DND-41 (cell line): ENCODE results near the gene ZCCHC2.

Source experiments
- ATAC-seq: fragments of 200-7000 bp; cut with Tn5 transposase; 3 replicates; pipeline ENCODE4 v1.9.1; 2021; ENCODE audit warnings: low read depth; ENCODE audit not compliant: insufficient read depth
- DNase-seq: peaks from one replicate; pipeline ENCODE4 v3.0.0-alpha.2; 2020
- H2AFZ ChIP-seq: 2 replicates; pipeline ENCODE4 v1.6.0; 2012; ENCODE audit warnings: low read depth, low read length
- H3K27ac ChIP-seq: 2 replicates; pipeline ENCODE4 v1.5.1; 2012; ENCODE audit warnings: low read length, inconsistent platforms
- H3K27me3 ChIP-seq: fragments of 200-600 bp; sonication (generic); 2 replicates; pipeline ENCODE4 v1.6.0; 2012; ENCODE audit warnings: low read length, mild to moderate bottlenecking, inconsistent platforms; ENCODE audit not compliant: insufficient read depth, poor library complexity
- H3K36me3 ChIP-seq: 2 replicates; pipeline ENCODE4 v1.5.1; 2012; ENCODE audit warnings: low read length, inconsistent platforms; ENCODE audit not compliant: insufficient read depth
- H3K4me1 ChIP-seq: 2 replicates; pipeline ENCODE4 v1.5.1; 2012; ENCODE audit warnings: mild to moderate bottlenecking, low read length; ENCODE audit not compliant: insufficient read depth
- H3K4me2 ChIP-seq: 2 replicates; pipeline ENCODE4 v1.6.0; 2012; ENCODE audit warnings: mild to moderate bottlenecking, moderate library complexity, low read length, inconsistent platforms; ENCODE audit not compliant: insufficient read depth
- H3K4me3 ChIP-seq, 2 experiments: fragments of 200-600 bp in 1 of 2; shearing (Covaris generic) in 1 of 2; 2 replicates each; pipeline ENCODE4 v1.5.1; 2012 to 2016; ENCODE audit warnings: inconsistent platforms in 2 of 2, low read length in 2 of 2, mild to moderate bottlenecking in 2 of 2, low read depth in 1 of 2, moderate library complexity in 1 of 2
- H3K79me2 ChIP-seq: 2 replicates; pipeline ENCODE4 v1.6.0; 2012; ENCODE audit warnings: low read length, inconsistent platforms; ENCODE audit not compliant: insufficient read depth
- H3K9ac ChIP-seq: 2 replicates; pipeline ENCODE4 v1.6.0; 2012; ENCODE audit warnings: low read depth, mild to moderate bottlenecking, inconsistent platforms, low read length, moderate library complexity
- H3K9me3 ChIP-seq: 2 replicates; pipeline ENCODE4 v1.5.1; 2012; ENCODE audit warnings: low read length, moderate library complexity, mild to moderate bottlenecking, inconsistent platforms; ENCODE audit not compliant: insufficient read depth, severe bottlenecking
- H4K20me1 ChIP-seq: 2 replicates; pipeline ENCODE4 v1.6.0; 2012; ENCODE audit warnings: low read length; ENCODE audit not compliant: insufficient read depth
- EZH2 ChIP-seq: IDR thresholded peaks from 3 replicates; pipeline ENCODE4 v1.6.1; 2012; ENCODE audit warnings: borderline replicate concordance, low read depth, mild to moderate bottlenecking, moderate library complexity, low read length, inconsistent platforms; ENCODE audit not compliant: severe bottlenecking
- TF ChIP-seq, protein P1 (sequence below): IDR thresholded peaks from 2 replicates; pipeline ENCODE4 v1.5.1; 2012; ENCODE audit warnings: borderline replicate concordance, low read length, moderate library complexity, mild to moderate bottlenecking; ENCODE audit not compliant: poor library complexity, severe bottlenecking; ENCODE audit errors: extremely low read depth

ZCCHC2 gene

DNA sequence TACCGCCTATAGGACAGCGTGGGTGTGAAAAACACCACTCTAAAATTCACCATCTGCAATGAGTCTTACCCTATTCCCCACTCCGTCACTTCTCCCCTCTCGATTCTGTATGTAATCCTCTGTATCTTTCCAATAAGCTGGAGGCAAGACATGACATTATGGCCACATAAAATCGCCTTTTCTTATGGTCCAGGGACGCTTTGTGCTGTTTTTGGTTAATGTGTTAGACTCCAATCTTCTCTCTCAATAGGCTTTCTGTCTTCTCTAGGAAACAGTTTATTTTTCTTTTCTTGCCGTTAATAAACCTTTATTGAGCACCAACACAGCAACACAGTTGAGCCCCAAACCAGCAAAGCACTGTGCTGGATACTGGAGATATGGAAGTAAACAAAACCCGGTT is 37.9 kb upstream of the ZCCHC2 start:
- Histone ChIP-seq H2AFZ (no peak overlapping the region), H3K27ac (no peak overlapping the region), H4K20me1 (no peaks in the 10 kb centered on the region), H3K4me1 (no peaks in the 10 kb centered on the region), H3K79me2 (no peaks in the 10 kb centered on the region), H3K36me3 (no peaks in the 10 kb centered on the region), H3K4me3 (no peak overlapping the region), H3K9me3 (peaks cover 12% of the 10 kb centered on the region), H3K4me2 (no peak overlapping the region), H3K27me3 (peaks cover 10% of the 10 kb centered on the region), H3K9ac (no peak overlapping the region)
- DNase-seq (no peak), ATAC-seq (no peak)
- no peak for TF ChIP-seq EZH2
- TF ChIP-seq, protein P1, sequence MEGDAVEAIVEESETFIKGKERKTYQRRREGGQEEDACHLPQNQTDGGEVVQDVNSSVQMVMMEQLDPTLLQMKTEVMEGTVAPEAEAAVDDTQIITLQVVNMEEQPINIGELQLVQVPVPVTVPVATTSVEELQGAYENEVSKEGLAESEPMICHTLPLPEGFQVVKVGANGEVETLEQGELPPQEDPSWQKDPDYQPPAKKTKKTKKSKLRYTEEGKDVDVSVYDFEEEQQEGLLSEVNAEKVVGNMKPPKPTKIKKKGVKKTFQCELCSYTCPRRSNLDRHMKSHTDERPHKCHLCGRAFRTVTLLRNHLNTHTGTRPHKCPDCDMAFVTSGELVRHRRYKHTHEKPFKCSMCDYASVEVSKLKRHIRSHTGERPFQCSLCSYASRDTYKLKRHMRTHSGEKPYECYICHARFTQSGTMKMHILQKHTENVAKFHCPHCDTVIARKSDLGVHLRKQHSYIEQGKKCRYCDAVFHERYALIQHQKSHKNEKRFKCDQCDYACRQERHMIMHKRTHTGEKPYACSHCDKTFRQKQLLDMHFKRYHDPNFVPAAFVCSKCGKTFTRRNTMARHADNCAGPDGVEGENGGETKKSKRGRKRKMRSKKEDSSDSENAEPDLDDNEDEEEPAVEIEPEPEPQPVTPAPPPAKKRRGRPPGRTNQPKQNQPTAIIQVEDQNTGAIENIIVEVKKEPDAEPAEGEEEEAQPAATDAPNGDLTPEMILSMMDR: no peak

DNA sequence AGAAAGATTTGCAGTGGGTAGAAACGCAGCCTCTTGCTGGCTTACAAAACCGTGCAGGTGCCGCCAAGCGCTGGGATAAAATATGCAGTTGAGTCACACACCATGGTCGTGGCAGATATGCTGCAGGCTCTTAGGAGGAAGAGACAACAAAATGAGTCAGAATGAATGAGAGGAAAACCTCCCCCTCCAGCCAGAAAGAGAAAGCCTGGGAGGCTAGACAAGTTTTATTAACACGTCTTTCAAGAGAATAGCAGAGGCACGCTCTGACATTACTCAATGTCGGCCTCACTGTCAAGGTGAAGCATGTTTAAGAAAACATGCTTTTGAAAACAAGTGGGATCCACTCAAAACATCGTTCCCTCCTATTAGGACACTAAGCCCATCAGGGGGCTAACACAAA is 37.1 kb upstream of the ZCCHC2 start:
- no peak for ATAC-seq
- no peak overlapping the region for H3K4me2 ChIP-seq
- no peak overlapping the region for H2AFZ ChIP-seq
- H3K79me2 ChIP-seq: no peaks in the 10 kb centered on the region
- H3K9ac ChIP-seq: no peak overlapping the region
- H3K9me3 ChIP-seq: peaks cover 4% of the 10 kb centered on the region
- H3K4me1 ChIP-seq: no peaks in the 10 kb centered on the region
- no peaks in the 10 kb centered on the region for H4K20me1 ChIP-seq
- no peak for DNase-seq
- no peaks in the 10 kb centered on the region for H3K36me3 ChIP-seq
- H3K27ac ChIP-seq: no peak overlapping the region
- peaks cover 10% of the 10 kb centered on the region for H3K27me3 ChIP-seq
- H3K4me3 ChIP-seq: no peak overlapping the region
- TF ChIP-seq, protein P1: no peak
- TF ChIP-seq EZH2: no peak

- Histone ChIP-seq H3K4me2 (no peak overlapping the region), H3K4me3 (no peak overlapping the region), H3K36me3 (no peaks in the 10 kb centered on the region), H3K4me1 (no peaks in the 10 kb centered on the region), H3K27me3 (peaks cover 10% of the 10 kb centered on the region), H2AFZ (no peak overlapping the region), H3K9ac (no peak overlapping the region), H3K79me2 (no peaks in the 10 kb centered on the region), H3K27ac (no peak overlapping the region), H3K9me3 (no peaks in the 10 kb centered on the region), H4K20me1 (no peaks in the 10 kb centered on the region)
- ATAC-seq (no peak), DNase-seq (no peak)
- TF ChIP-seq EZH2: no peak
- TF ChIP-seq, protein P1: no peak
These were observed 36.4 kb upstream of the ZCCHC2 start for GRCh38 chr18:62486290-62486964.

DNA sequence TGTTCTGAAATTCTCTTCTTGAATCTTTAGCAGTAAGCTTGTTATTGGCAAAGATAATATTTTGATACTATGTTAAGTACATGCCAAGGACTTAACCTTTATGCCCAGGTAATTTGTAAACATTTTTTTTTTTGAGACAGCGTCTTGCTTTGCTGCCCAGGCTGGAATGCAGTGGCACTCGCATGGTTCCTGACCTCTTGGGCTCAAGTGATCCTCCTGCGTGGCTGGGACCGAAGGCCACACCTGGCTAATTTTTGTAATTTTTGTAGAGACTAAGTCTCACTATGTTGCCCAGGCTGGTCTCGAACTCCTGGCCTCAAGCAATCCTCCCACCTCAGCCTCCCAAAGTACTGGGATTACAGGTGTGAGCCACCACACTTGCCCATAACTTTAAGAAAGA is 35.7 kb upstream of the ZCCHC2 start:
- no peak overlapping the region for H3K4me2 ChIP-seq
- no peak for ATAC-seq
- no peaks in the 10 kb centered on the region for H3K9me3 ChIP-seq
- no peak overlapping the region for H3K9ac ChIP-seq
- H3K27ac ChIP-seq: no peak overlapping the region
- no peaks in the 10 kb centered on the region for H3K4me1 ChIP-seq
- no peak overlapping the region for H2AFZ ChIP-seq
- no peaks in the 10 kb centered on the region for H3K79me2 ChIP-seq
- no peak for DNase-seq
- H3K36me3 ChIP-seq: no peaks in the 10 kb centered on the region
- TF ChIP-seq EZH2: no peak
- TF ChIP-seq, protein P1: no peak
- peaks cover 10% of the 10 kb centered on the region for H3K27me3 ChIP-seq
- H3K4me3 ChIP-seq: no peak overlapping the region
- no peaks in the 10 kb centered on the region for H4K20me1 ChIP-seq
